ENCODE data around the gene KLK1.

Gene KLK1

GRCh38 chr19:50808856-50809255 lies 14.7 kb downstream of the KLK1 start:
- H3K9me3 Mint-ChIP-seq, result no peaks in the 10 kb centered on the region
- ATAC-seq (no peak), DNase-seq (ENCODE audit: low spot score in 2 of 2) (no peak)
- peaks cover 12% of the 10 kb centered on the region for H3K36me3 Mint-ChIP-seq
- H3K4me3 Mint-ChIP-seq, result no peak overlapping the region
- no peak overlapping the region for H3K27ac Mint-ChIP-seq
- peaks cover 20% of the 10 kb centered on the region for H3K4me1 Mint-ChIP-seq

DNA sequence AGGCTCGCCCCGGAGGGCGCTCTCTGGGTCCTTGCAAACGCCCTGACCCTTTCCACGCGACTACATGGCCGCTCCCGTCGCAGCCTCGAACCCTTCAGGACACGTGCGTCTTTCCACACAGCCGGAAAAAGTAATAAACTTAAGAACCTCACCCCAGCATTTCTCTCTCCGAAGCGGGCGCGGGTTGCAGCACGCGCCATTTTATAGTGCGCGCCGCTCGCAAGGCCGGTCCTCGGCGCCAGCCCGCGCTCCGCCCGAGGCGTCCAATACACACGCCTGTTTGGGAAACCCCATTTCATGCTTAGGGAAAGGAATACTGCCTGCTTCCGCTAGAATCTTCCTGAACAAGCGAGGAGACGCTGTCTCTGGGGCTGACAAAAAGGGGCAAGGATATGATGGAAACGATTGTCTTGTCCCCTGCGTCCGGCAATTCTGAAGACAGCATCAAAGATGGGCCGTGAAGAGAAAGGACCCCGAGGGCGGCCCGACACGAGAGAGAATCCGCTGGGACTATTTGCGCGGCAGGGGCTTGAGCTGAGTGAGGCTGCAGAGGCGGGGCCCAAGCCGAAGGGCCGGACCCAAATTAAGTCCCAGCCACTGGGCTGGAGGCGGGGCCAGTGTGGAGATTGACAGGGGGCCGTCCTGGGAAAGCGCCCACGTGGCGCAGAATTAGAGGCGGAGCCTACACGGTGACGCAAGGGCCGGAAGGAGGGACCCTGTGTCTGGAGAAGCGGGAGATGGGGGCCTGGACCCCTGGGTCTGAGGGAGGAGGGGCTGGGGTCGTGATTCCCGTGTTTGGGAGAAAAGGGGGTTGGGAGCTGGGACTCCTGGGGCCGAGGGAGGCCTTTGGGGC lies 18.9 kb downstream of the KLK1 start:
- Mint-ChIP-seq H3K36me3 (peaks cover 54% of the 10 kb centered on the region), H3K27ac (peak overlapping the region; percentile 100), H3K4me3 (peak overlapping the region; percentile 99), H3K4me1 (peaks cover 51% of the 10 kb centered on the region), H3K9me3 (no peaks in the 10 kb centered on the region)
- ATAC-seq (peak; percentile 97), DNase-seq (ENCODE audit: low spot score in 2 of 2) (peak; percentile 87 to 98)

- peaks cover 62% of the 10 kb centered on the region for H3K36me3 Mint-ChIP-seq
- H3K9me3 Mint-ChIP-seq, result no peaks in the 10 kb centered on the region
- H3K4me1 Mint-ChIP-seq, result peaks cover 51% of the 10 kb centered on the region
- H3K4me3 Mint-ChIP-seq, result peak overlapping the region; percentile 99
- H3K27ac Mint-ChIP-seq, result peak overlapping the region; percentile 100
- no peak for DNase-seq (ENCODE audit: low spot score in 2 of 2)
- peak; percentile 5 for ATAC-seq
Observed at GRCh38 chr19:50803633-50804419, 19.8 kb downstream of the KLK1 start.

DNA sequence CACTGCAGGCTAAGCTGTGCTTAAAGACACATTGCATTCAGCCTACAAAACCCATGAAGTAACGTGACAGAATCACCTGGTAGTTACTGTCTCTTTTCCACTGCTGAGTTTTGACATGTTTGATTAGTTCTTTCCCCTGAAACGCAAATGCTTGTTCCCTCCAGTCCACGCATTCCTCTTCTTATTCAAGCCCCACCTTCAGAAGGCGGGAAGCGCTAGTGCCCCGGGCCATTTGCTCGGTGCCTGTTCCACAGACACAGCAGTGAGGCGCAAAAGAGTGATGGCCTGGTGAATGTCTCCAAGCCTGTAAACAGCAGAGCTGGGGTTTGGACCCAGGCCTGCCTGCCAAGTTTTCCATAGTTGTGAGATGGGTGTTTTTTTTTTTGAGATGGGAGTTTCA lies 22.5 kb downstream of the KLK1 start:
- Mint-ChIP-seq H3K27ac (peak overlapping the region; percentile 59), H3K36me3 (peaks cover 84% of the 10 kb centered on the region), H3K9me3 (no peaks in the 10 kb centered on the region), H3K4me1 (peaks cover 47% of the 10 kb centered on the region), H3K4me3 (no peak overlapping the region)
- ATAC-seq (no peak), DNase-seq (ENCODE audit: low spot score in 2 of 2) (no peak)

GRCh38 chr19:50799547-50799851 lies 24.1 kb downstream of the KLK1 start:
- Mint-ChIP-seq H3K4me3 (no peak overlapping the region), H3K4me1 (peaks cover 37% of the 10 kb centered on the region), H3K9me3 (no peaks in the 10 kb centered on the region), H3K27ac (peak overlapping the region; percentile 40), H3K36me3 (peaks cover 91% of the 10 kb centered on the region)
- ATAC-seq (no peak), DNase-seq (ENCODE audit: low spot score in 2 of 2) (no peak)

DNA sequence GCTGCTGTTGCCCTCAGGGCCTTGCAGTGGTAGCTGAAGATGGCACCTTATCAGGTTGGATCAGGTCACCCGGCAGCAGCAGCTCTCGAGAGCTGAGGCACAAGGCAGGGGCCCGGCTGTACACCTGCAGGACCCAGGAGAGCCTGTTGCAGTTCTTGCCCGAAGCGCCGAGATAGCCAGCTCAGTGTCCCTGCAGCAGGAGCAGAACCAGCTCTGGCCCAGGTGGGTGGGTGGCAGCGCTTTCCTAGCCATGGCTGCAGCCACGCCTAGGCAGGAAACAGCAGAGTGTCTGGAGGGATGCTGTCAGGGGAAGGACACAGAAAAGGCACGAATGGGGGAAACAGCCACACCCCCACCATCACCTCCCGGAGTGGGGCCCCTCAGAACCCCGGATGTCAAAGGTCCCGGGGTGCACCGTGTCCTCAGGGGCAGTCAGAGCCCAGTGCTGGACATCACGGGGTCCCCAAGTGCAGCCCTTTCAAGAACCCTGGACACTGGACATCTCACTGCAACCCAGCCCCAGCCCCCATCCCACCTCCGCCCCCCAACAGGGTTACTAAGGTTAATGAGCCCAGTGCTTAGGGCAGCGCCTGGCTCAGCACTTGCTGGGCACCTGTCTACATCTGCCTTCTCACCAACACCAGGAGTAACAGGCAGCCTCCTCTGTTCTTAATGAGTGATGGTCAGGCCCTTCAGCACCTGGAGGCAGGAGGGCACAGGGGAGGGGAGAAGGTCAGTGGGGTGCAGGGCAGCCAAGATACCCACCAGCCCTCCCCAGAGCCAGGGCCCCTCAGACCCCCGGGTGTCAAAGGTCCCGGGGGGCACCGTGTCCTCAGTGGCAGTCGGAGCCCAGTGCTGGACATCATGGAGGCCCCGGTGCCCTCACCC lies 24.7 kb downstream of the KLK1 start:
- peak overlapping the region; percentile 40 for H3K27ac Mint-ChIP-seq
- DNase-seq (ENCODE audit: low spot score in 2 of 2) (no peak), ATAC-seq (no peak)
- H3K4me1 Mint-ChIP-seq, result peaks cover 37% of the 10 kb centered on the region
- H3K36me3 Mint-ChIP-seq, result peaks cover 91% of the 10 kb centered on the region
- no peaks in the 10 kb centered on the region for H3K9me3 Mint-ChIP-seq
- no peak overlapping the region for H3K4me3 Mint-ChIP-seq

GRCh38 chr19:50797781-50798658 lies 25.6 kb downstream of the KLK1 start:
- DNase-seq (ENCODE audit: low spot score in 2 of 2), result no peak
- no peaks in the 10 kb centered on the region for H3K9me3 Mint-ChIP-seq
- peaks cover 91% of the 10 kb centered on the region for H3K36me3 Mint-ChIP-seq
- peaks cover 29% of the 10 kb centered on the region for H3K4me1 Mint-ChIP-seq
- no peak overlapping the region for H3K4me3 Mint-ChIP-seq
- ATAC-seq, result no peak
- H3K27ac Mint-ChIP-seq, result no peak overlapping the region

- peaks cover 85% of the 10 kb centered on the region for H3K36me3 Mint-ChIP-seq
- ATAC-seq, result no peak
Observed at GRCh38 chr19:50797429-50797780, 26.2 kb downstream of the KLK1 start.

GRCh38 chr19:50796634-50797428 lies 26.8 kb downstream of the KLK1 start:
- peaks cover 19% of the 10 kb centered on the region for H3K4me1 Mint-ChIP-seq
- no peak overlapping the region for H3K4me3 Mint-ChIP-seq
- no peak overlapping the region for H3K27ac Mint-ChIP-seq
- DNase-seq (ENCODE audit: low spot score in 2 of 2) (no peak), ATAC-seq (no peak)
- H3K36me3 Mint-ChIP-seq, result peaks cover 82% of the 10 kb centered on the region
- no peaks in the 10 kb centered on the region for H3K9me3 Mint-ChIP-seq

More at GRCh38 chr19:50797429-50797780, 26.2 kb downstream of the KLK1 start:
- DNase-seq (ENCODE audit: low spot score in 2 of 2), result no peak
- H3K4me1 Mint-ChIP-seq, result peaks cover 23% of the 10 kb centered on the region
- no peaks in the 10 kb centered on the region for H3K9me3 Mint-ChIP-seq
- no peak overlapping the region for H3K27ac Mint-ChIP-seq
- H3K4me3 Mint-ChIP-seq, result no peak overlapping the region

DNA sequence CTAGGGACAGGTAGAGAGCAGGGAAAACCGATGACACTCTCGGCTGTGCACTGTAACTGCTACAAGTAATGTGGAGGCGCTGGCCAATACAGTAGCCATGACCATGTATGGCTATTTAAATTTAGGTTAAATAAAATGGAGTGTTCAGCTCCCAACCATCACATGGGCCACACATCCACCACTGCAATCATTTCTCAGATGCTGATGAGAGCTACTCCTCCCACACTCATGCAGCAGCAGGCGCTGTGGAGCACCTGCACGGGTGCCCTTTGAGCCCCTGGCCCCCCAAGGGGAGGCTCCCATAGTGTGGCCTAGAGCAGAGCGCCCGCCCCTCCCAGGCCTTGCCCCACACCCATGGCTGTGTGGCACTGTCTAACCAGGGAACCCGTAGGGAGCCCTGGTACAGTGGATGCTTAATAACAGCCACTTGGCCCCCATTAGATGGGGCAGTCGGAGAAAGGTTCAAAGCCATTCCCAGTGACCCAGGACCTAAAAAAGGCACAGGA lies 27.4 kb downstream of the KLK1 start:
- Mint-ChIP-seq H3K9me3 (no peaks in the 10 kb centered on the region), H3K27ac (no peak overlapping the region), H3K4me1 (peaks cover 17% of the 10 kb centered on the region), H3K36me3 (peaks cover 82% of the 10 kb centered on the region), H3K4me3 (no peak overlapping the region)
- DNase-seq (ENCODE audit: low spot score in 2 of 2) (no peak), ATAC-seq (no peak)

DNA sequence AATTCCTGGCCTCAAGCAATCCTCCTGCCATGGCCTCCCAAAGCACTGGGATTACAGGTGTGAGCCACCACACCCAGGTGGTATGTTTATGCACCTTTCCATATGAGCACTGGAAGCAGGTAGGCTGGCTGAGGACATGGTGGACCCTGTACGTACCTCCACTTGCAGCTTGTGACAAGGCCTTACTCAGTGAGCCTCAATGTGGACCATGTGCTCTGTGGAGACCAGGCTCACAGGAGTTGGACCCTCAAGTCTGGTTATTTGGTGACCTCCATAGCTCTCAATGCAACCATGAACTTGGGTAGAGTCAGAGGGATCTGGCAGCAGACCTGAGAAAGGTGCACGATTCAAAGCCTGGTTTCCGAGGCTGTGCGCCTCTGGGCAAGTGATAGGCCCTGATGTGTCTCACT lies 27.9 kb downstream of the KLK1 start:
- Mint-ChIP-seq H3K27ac (no peak overlapping the region), H3K4me3 (no peak overlapping the region), H3K9me3 (no peaks in the 10 kb centered on the region), H3K4me1 (peaks cover 13% of the 10 kb centered on the region), H3K36me3 (peaks cover 81% of the 10 kb centered on the region)
- DNase-seq (ENCODE audit: low spot score in 2 of 2), result no peak
- ATAC-seq, result no peak

DNA sequence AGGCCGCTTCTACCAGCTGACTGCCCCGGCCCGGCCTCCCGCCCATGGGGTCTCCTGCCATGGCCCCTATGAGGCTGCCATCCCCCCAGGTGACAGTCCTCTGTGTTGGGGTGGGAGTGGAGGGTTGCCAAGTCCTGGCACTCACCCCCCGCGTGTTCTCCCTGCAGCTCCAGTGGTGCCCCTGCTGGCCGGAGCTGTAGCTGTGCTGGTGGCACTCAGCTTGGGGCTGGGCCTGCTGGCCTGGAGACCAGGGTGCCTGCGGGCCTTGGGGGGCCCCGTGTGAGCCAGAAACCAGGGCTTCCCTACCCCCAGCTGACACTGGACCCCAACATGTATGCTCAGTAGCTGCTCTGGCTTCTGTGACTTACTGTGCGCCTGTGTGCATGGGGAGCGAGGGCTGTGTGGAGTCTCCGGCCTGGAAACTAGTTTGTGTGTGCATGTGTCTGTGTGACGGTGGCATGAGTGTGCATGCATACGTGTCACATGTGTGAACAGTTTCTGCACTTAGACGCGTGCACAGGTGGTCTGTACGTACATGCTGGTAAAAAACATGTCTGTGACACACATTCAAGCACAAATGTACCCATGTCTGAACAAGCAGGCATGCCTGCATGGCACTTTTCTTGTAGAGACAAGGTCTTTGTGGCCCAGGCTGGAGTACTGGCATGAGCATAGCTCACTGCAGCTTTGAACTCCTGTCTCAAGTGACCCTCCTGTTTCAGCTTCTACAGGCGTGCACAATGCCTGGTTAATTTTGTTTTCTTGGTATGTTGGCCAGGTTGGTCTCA lies 28.5 kb downstream of the KLK1 start:
- Mint-ChIP-seq H3K4me3 (no peak overlapping the region), H3K36me3 (peaks cover 75% of the 10 kb centered on the region), H3K9me3 (no peaks in the 10 kb centered on the region), H3K27ac (peak overlapping the region; percentile 81), H3K4me1 (peaks cover 9% of the 10 kb centered on the region)
- ATAC-seq (peak; percentile 27), DNase-seq (ENCODE audit: low spot score in 2 of 2) (no peak)

Data from stimulated activated effector memory CD8-positive, alpha-beta T cell treated with anti-CD3 and anti-CD28 coated beads, Interleukin-12 subunit alpha, Interleukin-12 subunit beta, amount 100 ng/mL, for 72 hours (primary cell).